Bronchial epithelial cell (primary cell): ENCODE data around the gene NFIA. TPM values are rescaled to one million over a fixed set of nuclear protein-coding genes. Genes with fewer than 3 reads are reported as not detected.
"Not testable (repeated sequence)": the region's sequence is repeated elsewhere in the genome, so short reads cannot be mapped to it uniquely, and the experiment has no call there.

Source experiments
- DNase-seq: peaks from one replicate; pipeline ENCODE4 v3.0.0-alpha.2; 2010; ENCODE audit warnings: low read depth
- FAIRE-seq: peaks from 2 replicates; lab custom pipeline; 2011; peaks lifted over from hg19 to GRCh38; lab: Jason Lieb, UNC
- H3K27me3 ChIP-seq: 2 replicates; pipeline ENCODE4 v1.5.1; 2011; ENCODE audit warnings: low read length; ENCODE audit not compliant: control insufficient read depth, insufficient read depth
- H3K36me3 ChIP-seq: 2 replicates; pipeline ENCODE4 v1.5.1; 2011; ENCODE audit warnings: low read length; ENCODE audit not compliant: control insufficient read depth, insufficient read depth
- H3K4me3 ChIP-seq: 2 replicates; pipeline ENCODE4 v1.5.1; 2011; ENCODE audit warnings: mild to moderate bottlenecking, low read depth, low read length, control low read depth
- total RNA-seq: library from RNA; depleted of rRNA; stranded (reverse); fragments of >200 nt; gene quantifications from 2 replicates; pipeline ENCODE4 v1.2.1, GENCODE V29; 2014
- TF ChIP-seq, protein P1 (sequence below): IDR thresholded peaks from 2 replicates; pipeline ENCODE4 v1.5.1; 2011; ENCODE audit warnings: mild to moderate bottlenecking, moderate library complexity, low read length, control low read depth, inconsistent platforms; ENCODE audit not compliant: insufficient read depth, severe bottlenecking

Gene NFIA
- total RNA-seq, 1 donor from 2014 or later, result 7.4 TPM

DNA sequence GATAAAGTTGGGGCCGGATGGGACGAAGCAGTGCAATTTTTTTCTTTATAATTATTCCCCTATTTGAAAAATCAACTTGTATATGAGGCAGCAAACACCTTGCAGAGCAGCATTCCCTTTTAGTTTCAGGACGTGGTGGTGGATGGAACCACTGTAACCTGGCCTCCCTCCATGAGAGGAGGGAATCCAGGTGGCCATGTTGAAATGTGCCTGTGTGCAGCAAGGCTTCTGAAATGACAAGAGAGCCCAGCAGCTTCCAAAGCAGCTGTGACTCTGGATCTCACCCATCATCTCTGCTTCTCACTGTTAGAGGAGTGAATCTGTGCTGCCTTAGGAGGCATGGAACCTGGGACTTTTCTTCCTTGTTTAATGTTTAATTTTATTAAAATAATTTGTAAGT lies 42.3 kb downstream of the NFIA start:
- no peak for FAIRE-seq
- H3K36me3 ChIP-seq, result peaks cover 1% of the 10 kb centered on the region
- no peak overlapping the region for H3K4me3 ChIP-seq
- TF ChIP-seq, protein P1, sequence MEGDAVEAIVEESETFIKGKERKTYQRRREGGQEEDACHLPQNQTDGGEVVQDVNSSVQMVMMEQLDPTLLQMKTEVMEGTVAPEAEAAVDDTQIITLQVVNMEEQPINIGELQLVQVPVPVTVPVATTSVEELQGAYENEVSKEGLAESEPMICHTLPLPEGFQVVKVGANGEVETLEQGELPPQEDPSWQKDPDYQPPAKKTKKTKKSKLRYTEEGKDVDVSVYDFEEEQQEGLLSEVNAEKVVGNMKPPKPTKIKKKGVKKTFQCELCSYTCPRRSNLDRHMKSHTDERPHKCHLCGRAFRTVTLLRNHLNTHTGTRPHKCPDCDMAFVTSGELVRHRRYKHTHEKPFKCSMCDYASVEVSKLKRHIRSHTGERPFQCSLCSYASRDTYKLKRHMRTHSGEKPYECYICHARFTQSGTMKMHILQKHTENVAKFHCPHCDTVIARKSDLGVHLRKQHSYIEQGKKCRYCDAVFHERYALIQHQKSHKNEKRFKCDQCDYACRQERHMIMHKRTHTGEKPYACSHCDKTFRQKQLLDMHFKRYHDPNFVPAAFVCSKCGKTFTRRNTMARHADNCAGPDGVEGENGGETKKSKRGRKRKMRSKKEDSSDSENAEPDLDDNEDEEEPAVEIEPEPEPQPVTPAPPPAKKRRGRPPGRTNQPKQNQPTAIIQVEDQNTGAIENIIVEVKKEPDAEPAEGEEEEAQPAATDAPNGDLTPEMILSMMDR, result no peak
- DNase-seq, result no peak
- no peaks in the 10 kb centered on the region for H3K27me3 ChIP-seq

DNA sequence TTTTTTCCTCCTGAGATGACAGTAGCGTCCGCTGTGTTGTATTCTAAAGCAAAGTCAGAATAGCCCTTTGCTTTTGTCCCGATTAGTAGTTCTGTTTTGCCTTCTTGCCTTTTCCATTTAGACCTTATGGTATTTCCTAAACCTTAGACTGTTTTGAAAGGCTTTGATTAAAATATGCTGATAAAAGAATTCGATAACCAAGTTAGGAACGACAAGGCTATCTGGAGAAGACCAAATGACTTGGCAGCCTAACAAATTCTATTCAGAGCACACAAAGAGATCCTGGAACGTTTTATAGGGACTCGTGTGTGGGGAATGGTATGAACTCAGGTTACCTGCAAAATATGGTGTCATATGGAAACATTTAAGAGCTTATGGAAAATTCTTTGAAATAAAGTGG lies 42.9 kb downstream of the NFIA start:
- TF ChIP-seq, protein P1, result no peak
- peaks cover 1% of the 10 kb centered on the region for H3K36me3 ChIP-seq
- DNase-seq, result no peak
- H3K4me3 ChIP-seq, result no peak overlapping the region
- H3K27me3 ChIP-seq, result no peaks in the 10 kb centered on the region
- no peak for FAIRE-seq

DNA sequence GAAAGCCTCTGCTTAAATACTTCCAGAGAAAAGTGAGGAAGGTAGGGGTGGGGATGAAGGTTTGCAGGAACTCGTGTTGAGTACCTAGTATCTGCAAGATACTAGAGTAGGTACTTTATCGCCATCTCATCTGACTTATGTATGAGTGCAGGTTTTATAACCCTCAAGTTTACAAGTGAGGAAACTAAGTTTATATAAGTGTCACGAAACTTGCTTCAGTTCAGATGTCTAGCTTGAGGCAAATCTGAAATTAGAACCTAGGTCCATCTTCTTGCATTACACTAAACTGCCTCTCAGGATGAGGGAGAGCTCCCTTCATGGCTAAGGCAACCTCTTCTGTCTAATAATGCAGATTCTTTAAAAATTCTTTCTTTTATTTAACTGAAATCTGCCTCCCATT lies 43.5 kb downstream of the NFIA start:
- peaks cover 1% of the 10 kb centered on the region for H3K36me3 ChIP-seq
- no peak overlapping the region for H3K4me3 ChIP-seq
- TF ChIP-seq, protein P1, result no peak
- no peak for DNase-seq
- FAIRE-seq, result no peak
- no peaks in the 10 kb centered on the region for H3K27me3 ChIP-seq

DNA sequence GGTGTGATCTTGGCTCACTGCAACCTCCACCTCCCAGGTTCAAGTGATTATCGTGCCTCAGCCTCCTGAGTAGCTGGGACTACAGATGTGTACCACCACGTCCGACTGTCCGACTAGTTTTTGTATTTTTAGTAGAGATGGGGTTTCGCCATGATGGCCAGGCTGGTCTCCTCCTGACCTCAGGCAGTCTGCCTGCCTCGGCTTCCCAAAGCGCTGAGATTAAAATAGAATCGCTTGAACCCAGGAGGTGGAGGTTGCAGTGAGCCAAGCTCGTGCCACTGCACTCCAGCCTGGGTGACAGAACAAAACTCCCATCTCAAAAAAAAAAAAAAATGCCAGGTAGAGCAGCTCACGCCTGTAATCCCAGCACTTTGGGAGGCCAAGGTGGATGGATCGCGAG lies 44.5 kb downstream of the NFIA start:
- not testable (repeated sequence) for H3K27me3 ChIP-seq, H3K36me3 ChIP-seq, H3K4me3 ChIP-seq, FAIRE-seq, DNase-seq

DNA sequence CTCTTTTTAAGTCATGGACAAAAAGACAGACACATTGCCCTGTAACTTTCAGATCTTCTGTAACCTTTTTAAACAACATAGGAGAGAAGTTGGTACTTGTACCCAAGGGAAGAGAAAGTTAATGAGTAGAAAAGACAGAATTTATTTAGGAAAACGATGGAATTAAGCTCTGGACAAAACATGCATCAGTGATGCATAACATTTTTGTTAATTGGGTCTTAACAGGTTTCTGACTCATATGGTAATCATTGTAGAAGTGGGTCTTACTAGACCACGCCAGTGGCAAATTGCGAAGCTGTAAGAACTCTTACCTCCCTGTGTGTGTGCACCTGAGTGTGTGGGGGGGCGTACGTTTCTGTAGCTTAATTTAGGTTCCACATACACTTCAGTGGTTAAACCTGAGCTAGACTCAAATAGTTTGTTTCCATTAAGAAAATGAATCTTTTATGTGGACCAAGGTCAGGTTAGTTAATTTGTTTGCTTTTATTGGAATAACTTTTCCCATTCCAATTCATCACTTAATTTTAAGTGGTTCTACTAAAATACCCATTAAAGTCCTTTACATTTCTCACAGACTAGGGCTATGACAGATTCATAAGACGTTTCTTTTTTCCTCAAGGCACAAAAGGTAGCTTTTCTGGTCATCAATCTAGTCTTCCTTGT lies 48.1 kb downstream of the NFIA start:
- DNase-seq (no peak), FAIRE-seq (no peak)
- Histone ChIP-seq H3K4me3 (no peak overlapping the region), H3K36me3 (no peaks in the 10 kb centered on the region), H3K27me3 (no peaks in the 10 kb centered on the region)
- TF ChIP-seq, protein P1, result no peak

DNA sequence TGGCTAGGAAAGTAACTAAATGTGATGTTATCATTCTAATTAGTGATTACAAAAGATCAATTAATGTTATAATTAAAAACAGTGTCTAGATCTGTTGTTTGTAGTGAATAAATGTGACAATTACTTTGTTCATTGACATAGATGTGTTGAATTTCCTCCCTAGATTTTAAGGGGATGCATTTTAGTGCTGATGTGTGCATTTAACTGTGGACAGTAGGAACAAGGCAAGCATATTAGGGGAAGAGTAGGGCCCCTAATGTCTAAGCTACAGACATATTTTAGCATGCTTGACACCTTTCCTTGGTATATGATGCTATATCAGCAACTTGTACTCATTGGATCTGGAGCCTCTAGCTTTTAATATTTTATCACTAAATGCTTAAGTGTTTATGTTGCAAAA lies 48.9 kb downstream of the NFIA start:
- no peak overlapping the region for H3K4me3 ChIP-seq
- FAIRE-seq, result no peak
- no peaks in the 10 kb centered on the region for H3K27me3 ChIP-seq
- TF ChIP-seq, protein P1, result no peak
- no peak for DNase-seq
- H3K36me3 ChIP-seq, result no peaks in the 10 kb centered on the region
